Ishikawa (cell line): ENCODE data around the gene PLD2.

Source experiments
- CEBPB ChIP-seq: IDR thresholded peaks from 2 replicates; pipeline ENCODE4 v1.6.1; 2012
- CREB1 ChIP-seq: IDR thresholded peaks from 2 replicates; pipeline ENCODE4 v1.6.1; 2012; ENCODE audit warnings: low read depth
- EGR1 ChIP-seq: IDR thresholded peaks from 2 replicates; pipeline ENCODE4 v1.6.1; 2012
- EP300 ChIP-seq: IDR thresholded peaks from 2 replicates; pipeline ENCODE4 v1.6.1; 2012; ENCODE audit warnings: borderline replicate concordance
- FOXM1 ChIP-seq: IDR thresholded peaks from 2 replicates; pipeline ENCODE4 v1.6.1; 2012; ENCODE audit warnings: low read depth, borderline replicate concordance
- MAX ChIP-seq: IDR thresholded peaks from 2 replicates; pipeline ENCODE4 v1.6.1; 2012
- NFIC ChIP-seq: IDR thresholded peaks from 2 replicates; pipeline ENCODE4 v1.6.1; 2012
- RAD21 ChIP-seq: IDR thresholded peaks from 2 replicates; pipeline ENCODE4 v1.6.1; 2012; ENCODE audit warnings: low read depth
- TAF1 ChIP-seq: IDR thresholded peaks from 2 replicates; pipeline ENCODE4 v1.6.1; 2012; ENCODE audit warnings: low read depth, mild to moderate bottlenecking
- TCF12 ChIP-seq: IDR thresholded peaks from 2 replicates; pipeline ENCODE4 v1.6.1; 2012; ENCODE audit warnings: low read depth
- TEAD4 ChIP-seq: IDR thresholded peaks from 2 replicates; pipeline ENCODE4 v1.6.1; 2012
- YY1 ChIP-seq: IDR thresholded peaks from 2 replicates; pipeline ENCODE4 v1.6.1; 2012; ENCODE audit warnings: low read depth
- ZBTB7A ChIP-seq: IDR thresholded peaks from 2 replicates; pipeline ENCODE4 v1.6.1; 2012; ENCODE audit warnings: low read depth
- TF ChIP-seq, protein P1 (sequence below): IDR thresholded peaks from 2 replicates; pipeline ENCODE4 v1.6.1; 2012
- TF ChIP-seq, protein P2 (sequence below): IDR thresholded peaks from 2 replicates; pipeline ENCODE4 v1.6.1; 2012; ENCODE audit warnings: low read depth, mild to moderate bottlenecking

The PLD2 gene

DNA sequence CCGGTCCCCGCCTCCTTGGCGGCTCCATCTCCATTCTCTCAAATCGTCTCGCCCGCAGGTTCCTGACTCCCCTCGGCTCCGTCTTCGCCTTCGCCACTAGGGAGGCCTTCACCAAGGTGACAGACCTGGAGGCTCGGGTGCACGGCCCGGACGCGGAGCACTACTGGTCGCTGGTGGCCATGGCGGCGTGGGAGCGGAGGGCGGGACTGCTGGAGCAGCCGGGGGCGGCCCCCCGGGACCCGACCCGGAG, 17.3 kb upstream of the PLD2 start:
- peak; percentile 75 for TF ChIP-seq YY1
- 0 out of 2 replicates have a peak, but pooled peaks have one; percentile 15 for TF ChIP-seq TCF12
- no peak for TF ChIP-seq FOXM1
- TF ChIP-seq NFIC, result no peak

DNA sequence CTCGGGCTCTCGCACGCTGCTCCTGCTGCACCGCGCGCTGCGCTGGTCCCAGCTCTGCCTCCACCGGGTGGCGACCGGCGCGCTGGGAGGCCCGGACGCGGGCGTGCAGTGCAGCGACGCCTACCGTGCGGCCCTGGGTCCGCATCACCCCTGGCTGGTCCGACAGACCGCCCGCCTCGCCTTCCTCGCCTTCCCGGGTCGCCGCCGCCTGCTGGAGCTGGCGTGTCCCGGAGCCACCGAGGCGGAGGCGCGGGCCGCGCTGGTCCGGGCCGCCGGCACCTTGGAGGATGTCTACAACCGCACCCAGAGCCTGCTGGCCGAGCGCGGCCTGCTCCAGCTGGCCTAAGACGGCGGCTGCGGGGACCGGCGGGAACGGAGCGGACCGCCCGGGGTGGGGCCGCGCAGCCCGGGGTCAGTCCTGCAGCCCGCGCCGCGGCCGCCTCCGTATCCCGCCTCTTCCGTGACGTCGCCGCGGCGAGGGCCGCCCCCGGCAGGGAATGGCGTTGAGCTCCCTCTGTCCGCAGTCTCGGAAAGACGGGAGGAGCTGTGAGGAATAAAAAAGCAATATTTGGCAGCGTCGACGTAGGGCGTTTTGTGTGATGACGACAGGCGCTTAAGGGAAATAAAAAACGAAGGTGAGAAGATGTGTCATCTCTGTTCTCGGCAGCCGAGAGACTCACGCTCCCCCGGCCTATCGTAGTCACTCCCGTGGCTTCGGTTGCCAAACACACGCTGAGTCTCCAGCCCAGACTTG, 16.8 kb upstream of the PLD2 start:
- TF ChIP-seq TEAD4 (0 out of 2 replicates have a peak, but pooled peaks have one; percentile 14), EGR1 (no peak), YY1 (peak; percentile 55; the same call in 1 of the 2 replicates), CREB1 (peak; percentile 65), ZBTB7A (no peak), MAX (peak; percentile 37; the same call in 1 of the 2 replicates)
- TF ChIP-seq, protein P1, sequence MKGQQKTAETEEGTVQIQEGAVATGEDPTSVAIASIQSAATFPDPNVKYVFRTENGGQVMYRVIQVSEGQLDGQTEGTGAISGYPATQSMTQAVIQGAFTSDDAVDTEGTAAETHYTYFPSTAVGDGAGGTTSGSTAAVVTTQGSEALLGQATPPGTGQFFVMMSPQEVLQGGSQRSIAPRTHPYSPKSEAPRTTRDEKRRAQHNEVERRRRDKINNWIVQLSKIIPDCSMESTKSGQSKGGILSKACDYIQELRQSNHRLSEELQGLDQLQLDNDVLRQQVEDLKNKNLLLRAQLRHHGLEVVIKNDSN, result 0 out of 2 replicates have a peak, but pooled peaks have one; percentile 6

DNA sequence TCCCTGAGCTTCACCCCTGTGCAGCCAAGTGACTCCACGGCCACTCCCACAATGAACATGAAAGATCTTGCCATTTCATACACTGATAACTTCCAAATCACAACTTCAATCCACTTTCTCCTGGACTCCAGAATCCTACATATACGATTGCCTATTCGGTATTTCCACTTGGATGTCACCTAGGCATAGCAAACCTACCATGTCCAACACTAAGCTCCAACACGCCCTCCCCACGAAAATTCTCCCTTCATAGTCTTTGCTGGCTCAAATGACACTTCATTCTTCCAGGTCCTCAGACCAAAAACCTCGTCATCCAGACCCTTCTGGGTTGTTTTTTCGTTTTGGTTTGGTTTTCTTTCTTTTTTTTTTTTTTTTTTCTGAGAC, 16.3 kb upstream of the PLD2 start:
- no peak for TF ChIP-seq TCF12
- TF ChIP-seq, protein P2, sequence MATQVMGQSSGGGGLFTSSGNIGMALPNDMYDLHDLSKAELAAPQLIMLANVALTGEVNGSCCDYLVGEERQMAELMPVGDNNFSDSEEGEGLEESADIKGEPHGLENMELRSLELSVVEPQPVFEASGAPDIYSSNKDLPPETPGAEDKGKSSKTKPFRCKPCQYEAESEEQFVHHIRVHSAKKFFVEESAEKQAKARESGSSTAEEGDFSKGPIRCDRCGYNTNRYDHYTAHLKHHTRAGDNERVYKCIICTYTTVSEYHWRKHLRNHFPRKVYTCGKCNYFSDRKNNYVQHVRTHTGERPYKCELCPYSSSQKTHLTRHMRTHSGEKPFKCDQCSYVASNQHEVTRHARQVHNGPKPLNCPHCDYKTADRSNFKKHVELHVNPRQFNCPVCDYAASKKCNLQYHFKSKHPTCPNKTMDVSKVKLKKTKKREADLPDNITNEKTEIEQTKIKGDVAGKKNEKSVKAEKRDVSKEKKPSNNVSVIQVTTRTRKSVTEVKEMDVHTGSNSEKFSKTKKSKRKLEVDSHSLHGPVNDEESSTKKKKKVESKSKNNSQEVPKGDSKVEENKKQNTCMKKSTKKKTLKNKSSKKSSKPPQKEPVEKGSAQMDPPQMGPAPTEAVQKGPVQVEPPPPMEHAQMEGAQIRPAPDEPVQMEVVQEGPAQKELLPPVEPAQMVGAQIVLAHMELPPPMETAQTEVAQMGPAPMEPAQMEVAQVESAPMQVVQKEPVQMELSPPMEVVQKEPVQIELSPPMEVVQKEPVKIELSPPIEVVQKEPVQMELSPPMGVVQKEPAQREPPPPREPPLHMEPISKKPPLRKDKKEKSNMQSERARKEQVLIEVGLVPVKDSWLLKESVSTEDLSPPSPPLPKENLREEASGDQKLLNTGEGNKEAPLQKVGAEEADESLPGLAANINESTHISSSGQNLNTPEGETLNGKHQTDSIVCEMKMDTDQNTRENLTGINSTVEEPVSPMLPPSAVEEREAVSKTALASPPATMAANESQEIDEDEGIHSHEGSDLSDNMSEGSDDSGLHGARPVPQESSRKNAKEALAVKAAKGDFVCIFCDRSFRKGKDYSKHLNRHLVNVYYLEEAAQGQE, result no peak
- TF ChIP-seq TEAD4, result no peak
- no peak for TF ChIP-seq NFIC
- no peak for TF ChIP-seq FOXM1
- TF ChIP-seq RAD21, result no peak
- no peak for TF ChIP-seq MAX
- no peak for TF ChIP-seq EP300
- no peak for TF ChIP-seq YY1
- no peak for TF ChIP-seq EGR1
- TF ChIP-seq, protein P1, result no peak
- no peak for TF ChIP-seq CREB1
- no peak for TF ChIP-seq ZBTB7A
- TF ChIP-seq TAF1, result no peak
- TF ChIP-seq CEBPB, result no peak

- TF ChIP-seq EGR1, result no peak
- TF ChIP-seq, protein P2, result no peak
Observed at GRCh38 chr17:4795168-4795567, 11.8 kb upstream of the PLD2 start.

DNA sequence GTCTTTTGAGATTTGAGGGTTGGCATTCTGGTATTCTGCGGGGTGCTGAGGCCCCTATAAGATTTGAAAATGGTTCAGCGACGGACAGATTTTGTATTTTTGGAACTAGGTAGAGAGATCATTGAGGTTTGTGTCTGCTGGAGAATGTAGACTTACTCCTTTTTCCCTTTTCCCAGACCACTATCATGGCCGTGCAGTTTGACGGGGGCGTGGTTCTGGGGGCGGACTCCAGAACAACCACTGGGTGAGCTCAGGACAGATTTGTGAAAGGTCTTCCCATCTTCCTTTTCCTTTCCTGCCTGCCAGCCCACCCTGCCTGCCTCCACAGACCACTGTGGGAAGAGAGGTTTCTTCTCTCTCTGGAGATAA, 10.4 kb upstream of the PLD2 start:
- TF ChIP-seq, protein P1, result no peak
- TF ChIP-seq YY1, result 0 out of 2 replicates have a peak, but pooled peaks have one; percentile 28

DNA sequence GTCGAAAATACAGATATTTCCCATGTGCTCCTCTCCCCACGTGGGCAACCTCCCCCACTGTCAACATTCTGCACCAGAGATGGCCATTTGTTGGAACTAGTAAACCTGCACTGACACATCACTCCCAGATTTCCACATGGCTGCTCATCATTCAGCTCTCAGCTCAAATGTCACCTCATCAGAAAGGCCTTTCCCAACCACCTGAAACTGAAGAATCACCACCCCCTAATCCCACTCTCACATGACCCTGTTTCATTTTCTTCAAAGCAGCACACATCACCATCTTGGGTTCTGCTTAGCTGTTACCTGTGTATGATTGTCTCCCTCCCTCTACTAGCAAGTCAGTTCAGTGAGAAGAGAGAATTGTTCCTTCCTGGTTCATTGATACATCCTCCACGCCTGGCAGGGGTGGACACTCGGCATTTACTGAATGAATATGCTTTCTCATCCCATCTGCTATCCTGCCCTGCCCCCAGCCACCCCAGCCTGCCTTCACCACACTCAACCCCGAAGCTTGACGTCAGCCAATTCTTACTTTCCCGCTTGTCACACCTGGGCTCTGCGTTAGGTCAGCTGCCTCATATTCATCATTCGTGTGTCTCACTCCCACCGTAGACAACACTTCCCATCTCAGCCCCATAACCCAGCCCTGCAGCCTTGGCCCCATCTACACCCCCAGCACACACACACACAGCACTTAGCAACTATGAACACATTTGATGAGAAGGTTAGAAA, 6.3 kb upstream of the PLD2 start:
- TF ChIP-seq, protein P2, result no peak
- no peak for TF ChIP-seq CEBPB
- no peak for TF ChIP-seq TEAD4
- no peak for TF ChIP-seq EGR1
- TF ChIP-seq EP300, result no peak
- TF ChIP-seq TAF1, result no peak
- TF ChIP-seq MAX, result no peak
- TF ChIP-seq TCF12, result no peak
- no peak for TF ChIP-seq RAD21
- no peak for TF ChIP-seq ZBTB7A
- TF ChIP-seq NFIC, result no peak
- TF ChIP-seq, protein P1, result no peak
- no peak for TF ChIP-seq CREB1
